Measurements from ENCODE around the gene DDAH1.

The DDAH1 gene

GRCh38 chr1:85320371-85321131 is 144.4 kb downstream of the DDAH1 start:
- H3K4me3 ChIP-seq (ENCODE audit: low read depth in 1 of 2, low read length in 2 of 2): no peak overlapping the region
- H3K27me3 ChIP-seq (ENCODE audit: insufficient read depth, low read length, poor library complexity): peaks cover 10% of the 10 kb centered on the region
- H3K4me2 ChIP-seq (ENCODE audit: insufficient read depth, low read length): no peak overlapping the region
- no peaks in the 10 kb centered on the region for H3K79me2 ChIP-seq (ENCODE audit: insufficient read depth, low read length)
- H4K20me1 ChIP-seq (ENCODE audit: insufficient read depth, low read length): no peaks in the 10 kb centered on the region
- H3K4me1 ChIP-seq (ENCODE audit: insufficient read depth, low read length): no peaks in the 10 kb centered on the region
- H2AFZ ChIP-seq (ENCODE audit: low read depth, low read length): no peak overlapping the region
- ATAC-seq (ENCODE audit: insufficient read depth, low read depth) (no peak), DNase-seq (no peak)
- TF ChIP-seq CTCF (IDR thresholded peaks at IDR 0.05; ENCODE audit: borderline replicate concordance, extremely low read depth, low read length, poor library complexity, severe bottlenecking): no peak
- no peak for TF ChIP-seq EZH2 (IDR thresholded peaks at IDR 0.05; ENCODE audit: borderline replicate concordance, low read depth, low read length, severe bottlenecking)
- no peak overlapping the region for H3K9ac ChIP-seq (ENCODE audit: low read depth, low read length)
- no peaks in the 10 kb centered on the region for H3K36me3 ChIP-seq (ENCODE audit: insufficient read depth, low read length)
- no peak overlapping the region for H3K27ac ChIP-seq (ENCODE audit: low read length)
- no peaks in the 10 kb centered on the region for H3K9me3 ChIP-seq (ENCODE audit: insufficient read depth, low read length, severe bottlenecking)

GRCh38 chr1:85319931-85320330 is 145.0 kb downstream of the DDAH1 start:
- Histone ChIP-seq H3K4me2 (ENCODE audit: insufficient read depth, low read length) (no peak overlapping the region), H3K4me1 (ENCODE audit: insufficient read depth, low read length) (no peaks in the 10 kb centered on the region), H2AFZ (ENCODE audit: low read depth, low read length) (no peak overlapping the region), H3K36me3 (ENCODE audit: insufficient read depth, low read length) (no peaks in the 10 kb centered on the region), H3K79me2 (ENCODE audit: insufficient read depth, low read length) (no peaks in the 10 kb centered on the region), H3K4me3 (ENCODE audit: low read depth in 1 of 2, low read length in 2 of 2) (no peak overlapping the region), H3K27ac (ENCODE audit: low read length) (no peak overlapping the region), H3K9me3 (ENCODE audit: insufficient read depth, low read length, severe bottlenecking) (no peaks in the 10 kb centered on the region), H3K27me3 (ENCODE audit: insufficient read depth, low read length, poor library complexity) (peaks cover 10% of the 10 kb centered on the region), H3K9ac (ENCODE audit: low read depth, low read length) (no peak overlapping the region), H4K20me1 (ENCODE audit: insufficient read depth, low read length) (no peaks in the 10 kb centered on the region)
- DNase-seq (no peak), ATAC-seq (ENCODE audit: insufficient read depth, low read depth) (no peak)
- TF ChIP-seq CTCF (IDR thresholded peaks at IDR 0.05; ENCODE audit: borderline replicate concordance, extremely low read depth, low read length, poor library complexity, severe bottlenecking) (no peak), EZH2 (IDR thresholded peaks at IDR 0.05; ENCODE audit: borderline replicate concordance, low read depth, low read length, severe bottlenecking) (no peak)

- Histone ChIP-seq H3K79me2 (ENCODE audit: insufficient read depth, low read length) (no peaks in the 10 kb centered on the region), H3K4me3 (ENCODE audit: low read depth in 1 of 2, low read length in 2 of 2) (no peak overlapping the region), H3K36me3 (ENCODE audit: insufficient read depth, low read length) (no peaks in the 10 kb centered on the region), H3K27ac (ENCODE audit: low read length) (no peak overlapping the region), H3K4me1 (ENCODE audit: insufficient read depth, low read length) (no peaks in the 10 kb centered on the region), H3K9me3 (ENCODE audit: insufficient read depth, low read length, severe bottlenecking) (no peaks in the 10 kb centered on the region), H4K20me1 (ENCODE audit: insufficient read depth, low read length) (no peaks in the 10 kb centered on the region), H3K27me3 (ENCODE audit: insufficient read depth, low read length, poor library complexity) (peaks cover 10% of the 10 kb centered on the region), H3K4me2 (ENCODE audit: insufficient read depth, low read length) (no peak overlapping the region), H3K9ac (ENCODE audit: low read depth, low read length) (no peak overlapping the region), H2AFZ (ENCODE audit: low read depth, low read length) (no peak overlapping the region)
- no peak for ATAC-seq (ENCODE audit: insufficient read depth, low read depth)
- DNase-seq: no peak
- TF ChIP-seq CTCF (IDR thresholded peaks at IDR 0.05; ENCODE audit: borderline replicate concordance, extremely low read depth, low read length, poor library complexity, severe bottlenecking) (no peak), EZH2 (IDR thresholded peaks at IDR 0.05; ENCODE audit: borderline replicate concordance, low read depth, low read length, severe bottlenecking) (no peak)
Observed at GRCh38 chr1:85319491-85319890, 145.5 kb downstream of the DDAH1 start.
